Measurements from ENCODE around the gene CACNA2D4. TPM values are rescaled to one million over a fixed set of nuclear protein-coding genes. Genes with fewer than 3 reads are reported as not detected.

CACNA2D4 gene
- total RNA-seq, 1 donor from 2014 or later, result 2.8 TPM

DNA sequence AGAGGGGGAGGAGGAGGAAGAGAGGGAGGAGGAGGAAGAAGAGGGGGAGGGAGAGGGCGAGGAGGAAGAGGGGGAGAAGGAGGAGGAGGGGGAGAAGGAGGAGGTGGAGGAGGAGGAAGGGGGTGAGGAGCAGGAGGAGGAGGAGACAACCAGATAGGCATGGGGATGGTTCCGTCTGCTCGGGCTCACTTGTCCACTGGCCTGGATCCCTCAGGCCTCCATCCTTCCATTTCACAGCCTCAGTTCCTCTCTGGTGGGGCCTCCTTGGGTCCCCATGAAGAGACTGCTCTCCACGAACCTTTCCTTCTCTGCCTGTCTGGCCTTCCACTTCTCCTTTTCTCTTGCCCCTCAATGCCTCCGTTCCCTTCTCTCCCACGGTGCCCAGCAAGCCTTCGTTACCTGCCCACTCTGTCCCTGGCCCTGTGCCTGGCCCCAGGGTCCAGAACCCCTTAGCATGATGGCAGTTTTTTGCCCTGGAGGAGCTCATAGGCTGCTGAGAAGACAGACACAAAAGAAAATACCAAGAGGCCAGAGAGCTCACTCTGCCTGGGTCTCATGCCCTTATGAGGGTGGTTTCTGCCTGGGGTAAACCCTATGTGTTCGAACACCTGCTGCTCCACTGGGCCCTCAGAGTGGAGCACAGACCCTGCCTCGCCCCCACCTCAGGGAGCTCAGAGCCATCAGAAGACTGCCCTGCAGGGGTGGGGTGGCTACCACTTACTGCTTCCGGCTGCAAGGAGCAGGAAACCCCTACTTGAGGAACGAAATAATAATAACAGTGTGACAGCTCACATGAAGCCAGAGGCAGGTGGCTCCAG lies 11.7 kb upstream of the CACNA2D4 start:
- H3K27me3 Mint-ChIP-seq, result no peaks in the 10 kb centered on the region
- intact Hi-C loops (cut with micrococcal nuclease), result loop anchor here (10.0 kb wide), 2 partner anchors 55 to 815 kb away; no protein-coding TSS in a partner anchor
- TF ChIP-seq, protein P1, sequence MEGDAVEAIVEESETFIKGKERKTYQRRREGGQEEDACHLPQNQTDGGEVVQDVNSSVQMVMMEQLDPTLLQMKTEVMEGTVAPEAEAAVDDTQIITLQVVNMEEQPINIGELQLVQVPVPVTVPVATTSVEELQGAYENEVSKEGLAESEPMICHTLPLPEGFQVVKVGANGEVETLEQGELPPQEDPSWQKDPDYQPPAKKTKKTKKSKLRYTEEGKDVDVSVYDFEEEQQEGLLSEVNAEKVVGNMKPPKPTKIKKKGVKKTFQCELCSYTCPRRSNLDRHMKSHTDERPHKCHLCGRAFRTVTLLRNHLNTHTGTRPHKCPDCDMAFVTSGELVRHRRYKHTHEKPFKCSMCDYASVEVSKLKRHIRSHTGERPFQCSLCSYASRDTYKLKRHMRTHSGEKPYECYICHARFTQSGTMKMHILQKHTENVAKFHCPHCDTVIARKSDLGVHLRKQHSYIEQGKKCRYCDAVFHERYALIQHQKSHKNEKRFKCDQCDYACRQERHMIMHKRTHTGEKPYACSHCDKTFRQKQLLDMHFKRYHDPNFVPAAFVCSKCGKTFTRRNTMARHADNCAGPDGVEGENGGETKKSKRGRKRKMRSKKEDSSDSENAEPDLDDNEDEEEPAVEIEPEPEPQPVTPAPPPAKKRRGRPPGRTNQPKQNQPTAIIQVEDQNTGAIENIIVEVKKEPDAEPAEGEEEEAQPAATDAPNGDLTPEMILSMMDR (IDR thresholded peaks at IDR 0.05), result no peak
- CTCF ChIA-PET, result interaction anchor here (1.1 to 1.7 kb wide), 2 partner anchors 9 to 10 kb away, joined by 3 to 4 read pairs; no protein-coding TSS in a partner anchor
- H3K4me1 Mint-ChIP-seq, result peaks cover 68% of the 10 kb centered on the region
- no peaks in the 10 kb centered on the region for H3K9me3 Mint-ChIP-seq
- DNase-seq, result no peak
- ATAC-seq (ENCODE audit: low read depth), result no peak
- no peaks in the 10 kb centered on the region for H3K36me3 Mint-ChIP-seq (ENCODE audit: low read depth)
- H3K4me3 Mint-ChIP-seq, result no peak overlapping the region
- POLR2A ChIA-PET, result interaction anchor here (0.8 kb wide), 1 partner anchor 10 kb away, joined by 4 read pairs; no protein-coding TSS in a partner anchor
- H3K27ac Mint-ChIP-seq, result peak overlapping the region; percentile 36

- Mint-ChIP-seq H3K36me3 (ENCODE audit: low read depth) (no peaks in the 10 kb centered on the region), H3K4me1 (peaks cover 75% of the 10 kb centered on the region), H3K9me3 (no peaks in the 10 kb centered on the region), H3K27ac (peak overlapping the region; percentile 70), H3K4me3 (no peak overlapping the region), H3K27me3 (no peaks in the 10 kb centered on the region)
- ChIA-PET POLR2A (interaction anchor here (0.6 to 0.7 kb wide), 3 partner anchors 107 to 1017 kb away, joined by 3 to 7 read pairs (median 4); no protein-coding TSS in a partner anchor), CTCF (interaction anchor here (1.1 to 1.7 kb wide), 2 partner anchors 10 to 11 kb away, joined by 3 to 4 read pairs; no protein-coding TSS in a partner anchor)
- no peak for DNase-seq
- intact Hi-C loops (cut with micrococcal nuclease), result loop anchor here (10.0 kb wide), 1 partner anchor 55 kb away; no protein-coding TSS in a partner anchor
- TF ChIP-seq, protein P1 (IDR thresholded peaks at IDR 0.05), result no peak
- ATAC-seq (ENCODE audit: low read depth), result no peak
These were observed 11.0 kb upstream of the CACNA2D4 start for GRCh38 chr12:1929241-1929984.

- H3K4me1 Mint-ChIP-seq, result peaks cover 74% of the 10 kb centered on the region
- TF ChIP-seq, protein P1 (IDR thresholded peaks at IDR 0.05), result no peak
These were observed 10.1 kb upstream of the CACNA2D4 start for GRCh38 chr12:1928439-1929121.

DNA sequence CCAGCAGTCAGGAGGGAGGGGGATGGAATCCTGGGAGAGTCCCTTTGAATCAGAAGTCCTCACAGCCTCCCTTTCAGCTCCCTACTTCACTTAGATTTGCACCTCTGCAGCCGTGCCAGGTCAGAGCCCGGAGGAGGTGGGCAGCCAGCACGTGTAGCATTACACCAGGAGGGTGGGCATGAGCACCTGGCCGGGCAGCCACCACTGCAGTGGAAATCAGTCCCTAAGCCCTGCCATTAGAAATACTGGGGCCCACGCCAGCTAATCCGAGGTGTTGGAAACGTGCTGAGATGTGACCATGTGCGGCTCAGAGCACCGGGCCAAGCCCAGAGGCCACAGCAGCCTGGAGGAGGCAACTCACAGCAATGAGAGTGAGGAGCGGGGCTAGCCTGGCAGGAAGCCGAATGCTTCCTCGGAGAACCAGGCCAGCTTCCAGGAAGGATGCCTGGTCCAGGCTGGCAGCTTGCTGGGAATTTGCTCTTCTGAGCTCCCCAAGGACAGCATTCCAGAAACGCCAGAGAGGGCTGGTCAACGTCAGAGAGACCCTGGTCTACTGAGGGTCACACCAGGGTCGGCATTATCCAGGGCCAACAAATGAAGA lies 9.4 kb upstream of the CACNA2D4 start:
- intact Hi-C loops (cut with micrococcal nuclease), result loop anchor here (10.0 kb wide), 1 partner anchor 53 kb away; no protein-coding TSS in a partner anchor
- no peaks in the 10 kb centered on the region for H3K9me3 Mint-ChIP-seq
- no peaks in the 10 kb centered on the region for H3K36me3 Mint-ChIP-seq (ENCODE audit: low read depth)
- POLR2A ChIA-PET, result interaction anchor here (0.7 kb wide), 1 partner anchor 12 kb away, joined by 3 read pairs; no protein-coding TSS in a partner anchor
- H3K27ac Mint-ChIP-seq, result no peak overlapping the region
- no peaks in the 10 kb centered on the region for H3K27me3 Mint-ChIP-seq
- TF ChIP-seq, protein P1 (IDR thresholded peaks at IDR 0.05), result no peak
- no peak overlapping the region for H3K4me3 Mint-ChIP-seq
- DNase-seq (no peak), ATAC-seq (ENCODE audit: low read depth) (no peak)
- CTCF ChIA-PET, result interaction anchor here (1.9 kb wide), 1 partner anchor 12 kb away, joined by 6 read pairs; no protein-coding TSS in a partner anchor
- H3K4me1 Mint-ChIP-seq, result peaks cover 74% of the 10 kb centered on the region

More at GRCh38 chr12:1928439-1929121, 10.1 kb upstream of the CACNA2D4 start:
- ChIA-PET POLR2A (no interaction called here), CTCF (interaction anchor here (1.1 kb wide), 1 partner anchor 12 kb away, joined by 3 read pairs; no protein-coding TSS in a partner anchor)
- H3K36me3 Mint-ChIP-seq (ENCODE audit: low read depth), result no peaks in the 10 kb centered on the region
- no peaks in the 10 kb centered on the region for H3K27me3 Mint-ChIP-seq
- no peak overlapping the region for H3K27ac Mint-ChIP-seq
- no peak for DNase-seq
- intact Hi-C loops (cut with micrococcal nuclease), result loop anchor here (10.0 kb wide), 1 partner anchor 54 kb away; no protein-coding TSS in a partner anchor
- no peaks in the 10 kb centered on the region for H3K9me3 Mint-ChIP-seq
- no peak for ATAC-seq (ENCODE audit: low read depth)
- no peak overlapping the region for H3K4me3 Mint-ChIP-seq
